H4 (cell line): ENCODE results near the gene P3H2. TPM values are rescaled to one million over a fixed set of nuclear protein-coding genes. Genes with fewer than 3 reads are reported as not detected.

Source experiments
- DNase-seq: peaks from one replicate; pipeline ENCODE4 v3.0.0-alpha.2; 2015; ENCODE audit warnings: low spot score
- total RNA-seq: library from RNA; depleted of rRNA; stranded (reverse); fragments of >200 nt; shearing (Covaris generic); gene quantifications from 2 replicates; pipeline ENCODE4 v1.2.3, GENCODE V29; 2014

Gene P3H2
- total RNA-seq, 1 experiment from 2014 or later: 22.7 TPM

DNA sequence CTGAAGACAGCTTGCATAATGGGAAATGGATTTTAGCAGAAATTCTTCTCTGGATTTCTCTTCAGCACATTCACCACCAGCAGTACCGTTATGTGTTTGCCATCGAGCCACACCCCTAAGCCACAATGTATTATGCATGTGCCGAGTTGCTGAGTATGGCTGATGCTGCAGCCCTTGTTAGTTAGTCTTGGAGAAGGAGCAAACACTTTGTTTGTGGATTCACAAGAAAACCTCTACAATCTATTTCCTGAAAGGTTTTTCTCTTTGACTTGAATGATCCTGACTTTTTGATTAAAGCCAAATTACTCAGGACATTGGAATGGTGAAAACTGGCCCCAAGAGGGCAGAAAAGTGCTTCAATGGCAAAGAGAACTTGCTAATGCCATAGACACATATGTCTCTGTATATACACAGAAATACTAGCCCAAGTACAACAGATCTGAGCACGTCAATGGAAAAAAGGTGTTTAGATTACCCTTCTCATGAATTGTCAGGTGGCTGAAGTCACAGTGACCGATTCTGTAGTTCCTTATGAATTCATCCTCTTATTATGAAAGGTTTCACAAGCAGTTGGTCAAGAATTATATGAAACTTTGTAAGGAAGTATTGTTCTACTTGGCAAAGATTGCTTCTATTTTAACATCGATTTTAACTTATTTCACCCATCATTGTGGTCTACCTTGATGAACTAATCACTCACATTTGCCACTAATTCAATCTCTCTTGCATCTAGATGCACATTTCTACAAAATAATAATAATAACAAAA, 103.0 kb downstream of the P3H2 start:
- DNase-seq: peak; percentile 79

GRCh38 chr3:190016966-190017365, 103.7 kb downstream of the P3H2 start:
- DNase-seq: no peak

GRCh38 chr3:190014940-190015339, 105.8 kb downstream of the P3H2 start:
- no peak for DNase-seq

DNA sequence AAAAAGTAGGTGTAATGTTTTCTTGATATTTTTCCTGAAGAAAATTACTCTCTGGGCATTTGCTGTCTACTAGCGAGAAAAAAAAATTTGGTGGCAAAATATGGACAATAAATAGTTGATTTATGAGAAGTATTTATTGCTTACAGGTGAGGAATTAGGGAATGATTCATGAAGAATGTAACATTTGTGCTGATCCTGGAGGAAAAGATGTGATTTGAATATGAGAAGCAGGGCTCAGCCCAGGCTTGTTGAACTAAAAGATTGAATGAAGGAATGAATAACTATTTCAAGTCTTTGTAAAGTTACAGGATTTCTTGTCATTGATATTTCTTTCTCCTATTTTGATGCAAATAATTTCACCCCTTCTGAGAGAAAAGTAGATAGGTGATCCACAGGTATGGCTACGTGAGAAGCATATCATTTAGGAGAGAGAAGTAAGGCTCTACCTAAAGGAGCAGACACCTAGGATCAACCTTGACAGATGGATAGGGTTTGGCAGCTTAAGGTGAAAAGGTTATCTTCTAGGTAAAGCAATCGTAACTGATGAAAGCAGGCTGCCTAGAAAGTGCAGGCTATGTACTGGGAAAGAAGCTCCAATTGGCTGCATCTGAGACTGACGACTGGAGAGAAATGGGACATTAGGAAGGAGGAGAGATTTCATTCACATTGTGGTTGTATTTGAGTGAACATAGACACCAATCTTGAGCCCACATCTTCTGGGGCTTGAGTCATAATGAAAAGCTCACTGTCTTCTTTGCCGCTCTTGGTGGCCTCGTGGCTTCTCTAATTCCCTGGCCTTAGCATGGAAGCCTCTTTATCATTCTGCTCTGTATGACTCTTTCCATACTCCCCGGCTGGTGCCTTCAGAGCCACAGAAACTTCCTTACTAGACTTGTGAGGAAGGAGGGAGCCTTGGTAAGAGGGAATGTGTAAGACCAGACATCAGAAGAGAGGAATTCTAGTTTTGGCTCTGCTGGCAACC, 106.5 kb downstream of the P3H2 start:
- no peak for DNase-seq

DNA sequence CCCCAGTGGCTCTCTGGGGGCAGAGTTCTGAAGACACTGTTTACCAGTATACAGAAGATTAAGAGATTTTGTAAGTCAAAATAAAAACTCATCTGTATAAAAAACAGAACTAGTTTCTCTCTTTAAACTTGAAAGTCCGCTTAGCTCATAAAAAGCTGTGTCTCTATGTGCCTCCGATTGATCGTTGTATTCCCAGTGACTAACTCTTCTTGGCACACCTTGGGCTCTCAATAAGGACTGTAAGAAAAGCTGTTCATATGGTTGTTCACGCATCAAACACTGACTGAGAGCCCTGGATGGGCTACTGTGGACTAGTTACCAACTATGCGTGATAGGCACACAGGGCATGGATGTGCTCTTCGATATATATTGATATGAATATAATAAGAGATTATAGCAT, 107.9 kb downstream of the P3H2 start:
- no peak for DNase-seq

DNA sequence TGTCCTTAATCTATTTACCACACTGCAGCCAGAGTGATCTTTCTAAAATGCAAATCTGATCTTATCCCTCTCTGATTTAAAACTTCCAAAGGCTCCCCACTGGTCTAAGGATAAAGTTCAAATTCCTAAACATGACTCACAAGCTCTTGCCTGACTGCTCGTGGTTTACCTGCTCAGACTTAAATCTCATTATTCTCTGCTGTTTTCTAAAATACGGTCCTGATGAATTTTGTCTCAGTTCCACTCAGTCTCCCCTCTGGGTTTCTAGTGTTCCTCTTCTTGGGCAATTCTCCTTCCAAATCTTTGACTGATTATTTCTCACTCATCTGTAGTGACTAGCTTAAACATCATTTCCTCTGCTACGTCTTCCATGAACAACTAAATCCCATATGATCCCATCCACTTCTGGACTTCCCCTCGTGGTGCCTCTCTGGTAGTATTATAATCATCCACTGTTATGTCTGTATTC, 108.3 kb downstream of the P3H2 start:
- DNase-seq: peak; percentile 75

DNA sequence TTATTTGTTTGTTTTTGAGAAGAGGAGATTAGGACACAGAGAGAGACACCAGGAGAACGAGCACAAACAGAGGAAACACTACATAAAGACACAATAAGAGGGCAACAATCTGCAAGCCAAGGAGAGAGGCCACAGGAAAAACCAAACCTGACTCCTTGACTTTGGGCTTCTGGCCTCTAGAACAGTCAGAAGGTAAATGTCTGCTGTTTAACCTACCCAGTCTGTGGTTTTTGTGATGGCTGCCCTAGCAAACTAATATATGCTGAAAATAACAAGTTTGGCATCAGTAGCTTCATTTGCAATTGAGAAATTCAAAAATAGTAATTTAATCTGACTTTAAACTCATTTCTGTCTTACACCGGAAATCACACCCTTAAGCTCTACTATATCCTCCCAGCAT, 110.2 kb downstream of the P3H2 start:
- DNase-seq: no peak

GRCh38 chr3:190009614-190010013, 111.1 kb downstream of the P3H2 start:
- no peak for DNase-seq

- DNase-seq: no peak
These were observed 112.3 kb downstream of the P3H2 start for GRCh38 chr3:190008432-190008831.

- no peak for DNase-seq
These were observed 115.2 kb downstream of the P3H2 start for GRCh38 chr3:190005343-190006113.

- DNase-seq: no peak
These were observed 116.0 kb downstream of the P3H2 start for GRCh38 chr3:190004656-190005055.

GRCh38 chr3:190003681-190004123, 117.0 kb downstream of the P3H2 start:
- peak; percentile 41 for DNase-seq

DNA sequence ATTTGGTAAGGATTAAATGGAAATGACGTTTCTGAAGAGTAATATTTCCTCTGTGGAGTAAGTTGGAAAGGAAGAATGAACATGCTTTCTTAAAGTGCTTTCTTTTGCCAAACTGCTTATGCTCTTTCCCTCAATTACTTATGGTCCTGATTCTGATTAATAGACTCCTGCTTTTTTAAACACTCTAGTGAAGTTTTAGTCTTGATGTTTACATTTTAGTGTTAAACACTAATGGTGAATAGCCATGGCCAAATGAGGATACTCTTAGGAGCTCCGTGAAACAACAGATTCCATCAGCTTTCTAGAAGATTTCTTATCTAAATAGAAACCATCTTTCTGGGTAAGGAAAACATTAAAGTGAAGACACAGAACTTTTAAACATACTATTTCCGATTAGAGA, 117.6 kb downstream of the P3H2 start:
- no peak for DNase-seq

DNA sequence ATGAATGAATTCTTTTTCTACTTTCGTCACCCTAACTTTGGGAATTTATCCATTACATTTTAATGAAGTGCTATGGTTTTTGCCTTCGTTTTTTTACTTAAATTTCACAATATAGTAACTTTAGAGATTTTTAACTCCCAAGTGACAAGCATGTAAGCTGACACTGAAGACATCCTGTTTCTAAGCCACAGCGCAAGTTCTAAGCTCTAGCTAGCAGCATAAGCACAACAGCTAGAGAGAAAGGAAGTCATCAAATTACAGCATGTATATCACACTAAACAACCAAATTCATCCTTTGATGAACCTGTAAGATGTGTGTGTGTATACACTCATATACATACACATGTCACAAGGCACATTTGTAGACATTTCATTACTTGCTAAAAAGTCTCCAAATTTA, 119.3 kb downstream of the P3H2 start:
- peak; percentile 69 for DNase-seq

DNA sequence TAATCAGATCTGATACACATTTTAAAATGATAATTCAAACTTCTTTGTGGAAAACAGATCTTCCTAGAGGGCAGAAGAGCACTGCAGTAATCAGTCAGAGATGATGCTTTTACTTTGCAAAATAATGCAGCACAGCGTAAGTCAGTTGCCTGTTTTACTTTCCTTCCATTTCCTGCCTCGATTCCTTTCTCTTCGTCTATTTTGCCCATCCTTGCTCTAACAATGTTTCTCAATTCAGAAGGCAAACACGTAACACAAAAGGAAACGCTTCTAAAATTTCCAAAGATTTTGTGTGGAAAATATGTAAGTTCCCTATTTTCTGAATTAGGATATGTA, 119.9 kb downstream of the P3H2 start:
- no peak for DNase-seq

GRCh38 chr3:190000187-190000860, 120.4 kb downstream of the P3H2 start:
- no peak for DNase-seq

DNA sequence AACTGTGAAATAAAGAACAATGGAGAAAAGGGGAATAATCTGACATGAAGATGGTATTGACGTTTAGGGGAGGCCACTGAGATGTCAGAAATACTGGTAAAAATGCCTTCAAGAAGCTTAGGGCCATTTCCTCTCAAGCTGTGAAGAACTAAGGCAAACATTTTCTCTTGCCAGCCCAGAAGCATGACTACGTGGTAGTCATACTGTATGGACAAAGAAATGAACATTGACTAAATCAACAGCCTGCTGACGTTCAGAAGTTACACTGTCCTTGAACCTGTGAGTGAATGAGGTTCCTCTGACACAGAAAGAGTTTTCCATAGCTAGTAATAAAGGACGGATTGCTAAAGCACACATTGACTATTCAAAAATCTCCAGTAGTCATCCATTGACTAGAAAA, 121.0 kb downstream of the P3H2 start:
- no peak for DNase-seq

DNA sequence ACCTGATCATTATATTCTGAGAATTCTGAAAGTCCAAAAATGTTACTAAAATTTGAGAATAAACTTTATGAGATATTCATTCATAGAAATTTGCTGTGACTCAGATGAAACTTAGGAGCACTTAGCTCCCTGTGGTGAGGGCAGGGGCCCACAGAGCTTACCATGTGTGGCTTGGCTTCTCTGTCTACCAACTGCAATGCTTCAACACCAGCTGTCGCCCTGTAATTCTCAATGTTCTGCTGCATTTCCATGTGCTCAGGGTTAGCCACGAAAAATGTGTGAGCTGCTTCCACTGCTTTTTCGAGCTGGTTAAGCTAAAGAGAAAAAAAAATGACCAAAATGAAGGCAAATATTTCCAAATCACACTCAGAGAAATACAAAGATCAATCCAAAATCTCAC, 125.6 kb downstream of the P3H2 start:
- peak; percentile 79 for DNase-seq

DNA sequence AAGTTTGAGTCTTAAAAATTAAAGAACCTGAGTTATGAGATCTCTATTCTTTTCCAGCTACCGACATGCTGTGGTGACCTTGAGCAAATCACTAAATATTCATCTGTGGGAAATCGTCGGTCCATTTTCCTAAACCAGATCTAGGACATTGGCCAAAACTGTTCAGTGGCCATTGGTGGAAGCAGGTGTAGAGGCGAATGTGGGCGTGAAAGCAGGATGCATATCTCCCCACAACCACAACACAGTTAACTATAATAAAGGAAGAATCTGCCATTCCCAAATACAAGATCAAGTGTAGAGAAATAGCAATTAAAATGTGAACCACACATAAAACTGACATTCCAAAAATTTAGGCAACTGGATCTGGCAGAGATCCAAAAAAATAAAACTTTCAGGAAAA, 129.9 kb downstream of the P3H2 start:
- no peak for DNase-seq

- DNase-seq: no peak
These were observed 131.8 kb downstream of the P3H2 start for GRCh38 chr3:189988854-189989253.

GRCh38 chr3:189988322-189988721, 132.4 kb downstream of the P3H2 start:
- DNase-seq: no peak
